ENCODE results near the gene SEC16A. TPM values are rescaled to one million over a fixed set of nuclear protein-coding genes. Genes with fewer than 3 reads are reported as not detected.
A peak's percentile ranks its signal among the peaks of the same experiment; 100 is the strongest.

Gene SEC16A
- total and polyA plus RNA-seq, 3 donors from 2014 or later = 67.8 to 103 (median 90.4) TPM

- Histone ChIP-seq H3K9me3 (no peaks in the 10 kb centered on the region), H3K27me3 (no peaks in the 10 kb centered on the region), H3K36me3 (ENCODE audit: low read depth, missing control alignments) (no peaks in the 10 kb centered on the region), H3K27ac (no peak overlapping the region), H3K4me3 (no peak overlapping the region), H3K4me1 (no peaks in the 10 kb centered on the region)
- TF ChIP-seq CTCF (IDR thresholded peaks at IDR 0.05) (no peak), POLR2A (IDR thresholded peaks at IDR 0.05) (no peak)
- no peak for DNase-seq
- intact Hi-C loops (cut with DNase I; ENCODE audit: low total_unique reads) = no loop called here
- 89% methylated on average over 16 to 29 of the region's 29 CpGs for WGBS, 2 donors
These were observed 31.3 kb upstream of the SEC16A start for GRCh38 chr9:136514022-136514714.

- Histone ChIP-seq H3K27me3 (no peaks in the 10 kb centered on the region), H3K4me3 (no peak overlapping the region), H3K36me3 (ENCODE audit: low read depth, missing control alignments) (no peaks in the 10 kb centered on the region), H3K27ac (no peak overlapping the region), H3K4me1 (no peaks in the 10 kb centered on the region), H3K9me3 (no peaks in the 10 kb centered on the region)
- TF ChIP-seq CTCF (IDR thresholded peaks at IDR 0.05) (no peak), POLR2A (IDR thresholded peaks at IDR 0.05) (no peak)
- intact Hi-C loops (cut with DNase I; ENCODE audit: low total_unique reads) = no loop called here
- WGBS, 2 donors = 94% methylated on average over 7 to 16 of the region's 16 CpGs
- DNase-seq = no peak
These were observed 30.4 kb upstream of the SEC16A start for GRCh38 chr9:136513191-136513590.

- no peaks in the 10 kb centered on the region for H3K4me1 ChIP-seq
- H3K36me3 ChIP-seq (ENCODE audit: low read depth, missing control alignments) = no peaks in the 10 kb centered on the region
- WGBS, 2 donors = 84 to 100% methylated on average over 3 to 13 of the region's 13 CpGs
- no peak overlapping the region for H3K27ac ChIP-seq
- intact Hi-C loops (cut with DNase I; ENCODE audit: low total_unique reads) = no loop called here
- no peaks in the 10 kb centered on the region for H3K27me3 ChIP-seq
- H3K4me3 ChIP-seq = no peak overlapping the region
- H3K9me3 ChIP-seq = no peaks in the 10 kb centered on the region
- DNase-seq = no peak
- TF ChIP-seq CTCF (IDR thresholded peaks at IDR 0.05) = no peak
- TF ChIP-seq POLR2A (IDR thresholded peaks at IDR 0.05) = no peak
These were observed 29.8 kb upstream of the SEC16A start for GRCh38 chr9:136512651-136513071.

DNA sequence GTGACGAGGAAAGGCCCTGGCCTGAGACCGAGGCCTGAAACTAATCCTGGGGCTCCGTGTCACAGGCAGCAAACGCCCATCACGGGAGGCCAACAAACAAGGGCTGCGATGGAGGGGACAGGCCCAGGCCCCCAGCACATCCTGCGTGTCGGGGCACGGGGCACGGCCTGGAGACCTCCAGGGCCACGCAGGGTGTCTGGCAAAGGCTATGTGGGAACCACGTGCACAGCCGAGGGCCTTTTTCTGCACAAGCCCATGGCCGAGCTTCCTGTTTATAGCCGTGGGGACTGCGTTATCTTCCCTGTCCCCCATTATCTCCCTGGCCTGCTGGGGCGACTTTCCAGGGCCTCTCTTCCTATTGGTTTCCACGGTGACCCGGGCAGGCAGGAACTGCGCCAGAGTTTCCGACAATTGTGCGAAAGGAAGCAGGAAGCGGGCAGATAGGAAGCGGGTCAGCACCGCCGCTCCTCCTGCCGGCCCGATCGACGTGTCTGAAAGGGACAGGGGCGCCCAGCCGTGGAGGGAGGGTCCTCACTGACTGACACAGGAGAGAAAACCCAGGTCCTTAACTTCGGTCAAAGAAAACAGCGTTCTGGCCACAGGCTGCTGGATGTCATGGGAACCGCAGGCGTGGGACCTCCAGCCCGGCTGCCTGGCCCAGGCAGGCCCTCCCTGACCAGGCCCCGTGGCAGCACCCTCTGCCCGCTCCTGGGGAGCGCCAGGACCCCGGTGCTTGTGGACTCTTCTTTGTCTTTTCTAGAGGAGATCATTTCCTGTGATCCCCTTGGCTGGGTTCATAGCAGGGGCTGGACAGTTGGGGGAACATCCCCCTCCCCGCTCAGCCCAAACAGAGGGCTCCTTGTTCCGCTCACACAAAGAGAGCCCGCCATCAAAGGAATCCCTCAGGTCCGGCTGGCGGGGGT, 29.1 kb upstream of the SEC16A start:
- peak; percentile 32 for DNase-seq
- intact Hi-C loops (cut with DNase I; ENCODE audit: low total_unique reads) = no loop called here
- no peaks in the 10 kb centered on the region for H3K9me3 ChIP-seq
- no peaks in the 10 kb centered on the region for H3K36me3 ChIP-seq (ENCODE audit: low read depth, missing control alignments)
- peak overlapping the region in 1 of 2 donors; percentile 24 for H3K27ac ChIP-seq
- no peak overlapping the region for H3K4me3 ChIP-seq
- no peaks in the 10 kb centered on the region for H3K27me3 ChIP-seq
- H3K4me1 ChIP-seq = no peaks in the 10 kb centered on the region
- TF ChIP-seq POLR2A (IDR thresholded peaks at IDR 0.05) (no peak), CTCF (IDR thresholded peaks at IDR 0.05) (no peak)
- 84 to 90% methylated on average over 35 to 43 of the region's 46 CpGs for WGBS, 2 donors
